K562 (cell line): ENCODE data around the gene PPP3CA. TPM values are rescaled to one million over a fixed set of nuclear protein-coding genes. Genes with fewer than 3 reads are reported as not detected.

Experiments used
- DNMT1 ChIP-seq: fragments of 450-650 bp; IDR thresholded peaks from 2 replicates; pipeline ENCODE4 v1.6.1; 2016; ENCODE audit warnings: antibody characterized with exemption, mild to moderate bottlenecking
- NR2C2 ChIP-seq, 2 experiments: fragments of 200-800 bp in 1 of 2; sonication (Bioruptor generic) in 1 of 2; sonication (generic) in 1 of 2; formaldehyde crosslinking in 1 of 2; IDR thresholded peaks; 2 replicates each; pipeline versions ENCODE4 v1.6.1 to v1.8.0; 2016 to 2022; ENCODE audit warnings: mild to moderate bottlenecking in 1 of 2, missing compliant biosample characterization in 1 of 2, missing genetic modification characterization in 1 of 2, missing genetic modification reagents in 1 of 2
- TEAD4 ChIP-seq, 2 experiments: sonication (generic) in 1 of 2; formaldehyde crosslinking in 1 of 2; IDR thresholded peaks; 2 replicates each; pipeline versions ENCODE4 v1.6.1 to v1.8.0; 2012 to 2022; ENCODE audit warnings: borderline replicate concordance in 1 of 2, inconsistent platforms in 1 of 2, low read length in 1 of 2, mild to moderate bottlenecking in 1 of 2, missing genetic modification reagents in 1 of 2
- ZBTB5 ChIP-seq: fragments of 450-650 bp; IDR thresholded peaks from 2 replicates; pipeline ENCODE4 v1.6.1; 2017; ENCODE audit warnings: antibody characterized with exemption
- ZNF740 ChIP-seq, 3 experiments: fragments of 200-800 bp in 1 of 3; sonication (Bioruptor generic) in 1 of 3; sonication (generic) in 1 of 3; formaldehyde crosslinking in 1 of 3; IDR thresholded peaks; 2 replicates each; pipeline versions ENCODE4 v1.6.1 to v1.8.0; 2016 to 2022; ENCODE audit warnings: mild to moderate bottlenecking in 2 of 3, missing compliant biosample characterization in 2 of 3, missing genetic modification characterization in 2 of 3, missing genetic modification reagents in 1 of 3
- polyA plus RNA-seq, 8 experiments: library from polyadenylated mRNA; depleted of rRNA in 4 of 8; stranded (reverse) in 5 of 8; unstranded in 3 of 8; fragments of >200 nt; fragmentation: Nextera tagmentation in 2 of 8; fragmentation: Illumina TruSeq in 1 of 8; extraction: Ambion mirVana in 2 of 8; extraction: Trizol in 1 of 8; gene quantifications; 2 replicates each; pipeline versions ENCODE4 v1.2.1 to v1.2.3, GENCODE V29; 2011 to 2014; ENCODE audit warnings: inconsistent platforms in 1 of 8, missing spikeins in 1 of 8
- total RNA-seq, 7 experiments: library from RNA; depleted of rRNA in 6 of 7; stranded (reverse); fragments of >200 nt in 6 of 7; fragmentation: Illumina TruSeq in 2 of 7; extraction: Trizol in 2 of 7; gene quantifications; 2 replicates each; pipeline versions ENCODE4 v1.2.1 to v1.2.3, GENCODE V29; 2011 to 2021; ENCODE audit warnings: low replicate concordance in 1 of 7

Gene PPP3CA
- total and polyA plus RNA-seq, 9 of the 15 experiments (the other 6 are each of a cell fraction or from before 2014, with no cell fraction given), result 0.94 to 3.2 (median 1.6) TPM

- TF ChIP-seq TEAD4 (IDR thresholded peaks at IDR 0.05; ENCODE audit: low read length) (no peak), TEAD4 (CRISPR knock-in tag; IDR thresholded peaks at IDR 0.05; ENCODE audit: borderline replicate concordance) (no peak), ZNF740 (CRISPR knock-in tag; IDR thresholded peaks at IDR 0.05) (no peak), ZNF740 (tag; IDR thresholded peaks at IDR 0.05) (no peak), DNMT1 (no peak), NR2C2 (CRISPR knock-in tag; IDR thresholded peaks at IDR 0.05) (no peak), NR2C2 (tag; IDR thresholded peaks at IDR 0.05) (no peak), ZBTB5 (no peak)
Observed at GRCh38 chr4:101177154-101177553, 170.2 kb downstream of the PPP3CA start (continued).
